Omental fat pad (tissue), 4 donors: ENCODE data around the gene ABCA3. TPM values are rescaled to one million over a fixed set of nuclear protein-coding genes. Genes with fewer than 3 reads are reported as not detected.

Experiments used
- ATAC-seq: fragments of 150-250 bp; one replicate; pipeline ENCODE4 v1.9.1; 2016; ENCODE audit warnings: mild to moderate bottlenecking, moderate library complexity; ENCODE audit not compliant: low FRiP score
- DNase-seq: peaks from one replicate; pipeline ENCODE4 v3.0.0-alpha.2; 2019; ENCODE audit warnings: low spot score
- CTCF ChIP-seq, 3 donors: fragments of 450-650 bp; IDR thresholded peaks; one replicate each; pipeline ENCODE4 v1.5.1; 2016 to 2017; ENCODE audit warnings: antibody characterized with exemption in 3 of 3, mild to moderate bottlenecking in 3 of 3, moderate library complexity in 2 of 3
- total RNA-seq, 4 donors: library from RNA; depleted of rRNA; stranded (reverse); fragments of >200 nt; gene quantifications; one replicate each; pipeline ENCODE4 v1.1.0, GENCODE V29; 2016

ABCA3 gene
- total RNA-seq, 4 donors from 2014 or later, result 6.6 to 19.0 (median 8.0) TPM

DNA sequence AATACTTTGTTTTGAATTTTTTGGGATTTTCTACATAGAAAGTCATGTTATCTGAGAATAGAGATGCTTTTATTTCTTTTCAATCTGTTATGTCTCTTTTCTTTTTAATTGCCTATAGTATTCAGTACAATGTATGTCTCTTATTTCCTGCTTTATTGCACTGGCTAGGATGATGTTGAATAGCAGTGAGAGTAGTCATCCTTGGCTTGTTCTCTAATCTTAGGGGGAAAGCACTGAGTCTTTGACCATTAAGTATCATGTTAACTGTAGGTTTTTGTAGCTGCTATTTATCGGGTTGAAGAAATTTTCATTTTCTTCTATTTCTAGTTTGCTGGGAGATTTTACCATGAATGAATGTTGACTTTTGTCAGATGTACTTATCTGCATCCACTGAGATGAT is 10.0 kb upstream of the ABCA3 start:
- ATAC-seq, result no peak
- DNase-seq, result no peak
- TF ChIP-seq CTCF (IDR thresholded peaks at IDR 0.05), result no peak

DNA sequence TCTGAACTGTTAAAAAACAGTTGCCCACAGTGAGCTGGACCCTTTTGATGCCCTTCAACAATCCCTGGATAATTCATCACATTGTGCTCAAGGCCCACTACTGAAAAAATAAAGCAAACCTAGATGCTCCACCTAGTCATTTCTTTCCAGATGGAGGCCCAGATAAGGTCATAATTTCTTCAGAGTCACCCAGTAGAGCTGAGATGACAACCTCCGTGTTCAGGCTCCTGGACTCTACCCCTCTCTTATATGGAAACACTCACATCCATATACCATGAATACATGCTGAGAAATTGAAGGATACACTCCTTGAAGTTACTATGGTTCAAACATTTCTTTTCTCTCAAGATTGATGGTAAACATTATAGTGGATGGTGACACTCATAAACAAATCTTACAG is 2.7 kb upstream of the ABCA3 start:
- ATAC-seq, result no peak
- no peak for DNase-seq
- TF ChIP-seq CTCF (IDR thresholded peaks at IDR 0.05), result no peak

DNA sequence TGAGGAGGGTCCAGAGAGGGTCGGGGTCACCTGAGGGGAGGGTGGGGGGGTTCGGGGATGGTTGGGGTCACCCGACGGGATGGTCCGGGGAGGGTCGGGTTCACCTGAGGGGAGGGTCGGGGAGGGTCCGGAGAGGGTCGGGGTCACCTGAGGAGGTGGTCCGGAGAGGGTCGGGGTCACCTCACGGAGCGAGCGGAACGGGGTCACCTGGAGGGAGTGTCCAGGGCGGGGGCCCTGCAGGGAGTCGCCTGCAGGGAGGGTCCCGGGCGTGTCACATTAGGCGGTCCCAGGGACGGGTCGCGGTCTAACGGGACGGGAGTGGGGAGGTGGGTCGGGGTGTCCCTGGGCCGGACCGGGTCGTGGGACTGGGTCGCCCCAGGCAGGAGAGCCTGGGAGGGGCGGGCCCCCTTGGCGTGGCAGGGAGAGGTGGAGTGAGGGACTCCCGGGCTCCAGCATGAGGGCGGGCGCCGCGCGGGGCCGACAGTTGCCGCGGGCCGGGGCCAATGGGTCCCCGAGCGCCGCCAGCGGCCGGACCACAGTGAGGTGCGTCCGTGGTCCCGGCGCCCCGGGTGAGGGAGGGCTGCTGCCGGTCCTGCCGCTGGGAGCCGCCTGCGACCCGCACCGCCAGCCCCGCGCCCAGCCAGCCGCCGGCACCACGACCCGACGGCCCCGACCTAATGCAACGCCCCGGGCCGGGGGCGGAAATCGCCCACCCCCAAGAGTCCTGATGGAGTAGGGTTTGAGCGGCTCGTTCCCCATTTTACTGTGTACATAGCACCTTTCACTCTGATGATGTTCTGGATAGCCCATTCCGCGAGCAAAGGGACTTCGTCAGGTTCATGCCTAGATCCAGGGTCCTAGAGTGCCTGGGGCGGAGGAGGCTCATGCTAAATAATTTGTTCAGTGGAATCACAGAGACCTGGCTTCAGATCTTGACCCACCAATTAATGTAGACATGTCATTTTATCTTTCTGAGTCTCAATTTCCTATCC is 1.2 kb upstream of the ABCA3 start:
- TF ChIP-seq CTCF (IDR thresholded peaks at IDR 0.05), result no peak
- no peak for ATAC-seq
- DNase-seq, result no peak

DNA sequence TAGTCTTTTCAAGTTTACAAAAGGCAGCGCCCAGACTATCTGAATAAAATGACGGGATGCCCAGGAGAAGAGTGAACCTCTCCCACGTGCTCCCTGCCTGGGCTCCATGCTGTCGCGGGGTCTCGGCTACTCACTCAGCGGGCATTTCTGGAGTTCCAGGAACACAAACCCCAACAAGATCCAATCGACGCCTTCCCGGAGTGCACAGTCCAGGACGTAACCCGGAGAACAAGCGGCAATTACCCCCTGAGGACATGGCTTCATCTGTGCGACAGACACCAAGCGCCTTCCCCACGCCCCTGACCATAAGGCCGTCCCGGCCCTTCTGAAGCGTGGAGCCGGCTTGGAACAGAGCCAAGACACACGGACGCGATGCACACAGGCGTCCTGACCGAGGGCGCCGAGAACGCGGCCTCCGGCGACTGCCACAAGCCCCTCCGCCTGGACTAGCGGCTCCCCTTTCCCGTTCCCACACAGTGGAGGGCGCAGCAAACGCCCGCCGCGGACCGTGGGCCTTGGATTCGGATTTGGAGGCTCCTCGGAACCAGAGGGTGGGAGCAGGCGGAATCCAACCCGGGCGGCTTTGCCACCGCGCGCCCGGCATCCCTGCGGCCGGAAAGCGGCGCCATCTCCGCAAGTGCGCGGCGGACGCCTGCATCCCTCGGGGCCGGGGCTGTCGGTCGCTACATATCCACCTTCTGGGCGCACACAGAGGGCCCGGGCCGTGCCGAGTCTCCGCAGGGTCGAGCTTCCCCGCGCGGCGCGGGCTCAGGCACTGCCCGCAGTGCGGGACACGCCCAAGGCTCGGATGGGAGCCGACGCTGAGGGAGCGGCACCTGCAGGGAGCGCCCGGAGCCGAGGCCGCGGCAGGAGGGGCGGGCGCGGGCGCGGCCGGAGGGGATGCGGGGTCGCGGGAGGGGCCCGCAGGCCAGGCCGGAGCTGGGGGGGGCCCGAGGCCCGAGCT is 725 bp downstream of the ABCA3 start:
- ATAC-seq, result peak; percentile 34
- no peak for TF ChIP-seq CTCF (IDR thresholded peaks at IDR 0.05)
- peak; percentile 37 for DNase-seq

- no peak for ATAC-seq
- no peak for DNase-seq
- no peak for TF ChIP-seq CTCF (IDR thresholded peaks at IDR 0.05)
These were observed 2.9 kb downstream of the ABCA3 start for GRCh38 chr16:2337431-2338296.

DNA sequence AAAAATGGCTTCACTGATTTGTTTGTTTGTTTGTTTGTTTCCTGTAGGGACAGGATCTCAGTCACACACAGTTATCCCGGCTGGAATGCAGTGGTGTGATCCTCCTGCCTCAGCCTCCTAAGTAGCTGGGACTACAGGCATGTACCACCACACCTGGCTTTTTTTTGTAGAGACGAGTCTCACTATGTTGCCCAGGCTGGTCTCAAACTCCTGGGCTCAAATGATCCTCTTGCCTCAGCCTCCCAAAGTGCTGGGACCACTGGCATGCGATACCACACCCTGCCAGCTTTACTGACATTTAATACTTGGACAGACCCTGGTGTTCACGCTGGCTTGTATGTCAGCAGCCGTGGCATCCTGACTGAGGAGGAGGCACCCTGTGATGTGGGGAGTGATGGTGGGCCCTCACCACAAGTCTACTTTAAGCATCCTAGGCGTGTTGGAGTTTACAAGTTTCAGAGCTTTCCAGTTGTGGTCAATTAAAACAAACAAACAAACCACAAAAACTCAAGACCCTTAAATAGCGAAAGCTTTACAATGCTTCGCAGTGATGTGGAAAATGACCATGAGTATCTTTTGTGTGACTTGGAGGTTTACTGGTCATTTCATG is 5.1 kb downstream of the ABCA3 start:
- DNase-seq (no peak), ATAC-seq (no peak)
- TF ChIP-seq CTCF (IDR thresholded peaks at IDR 0.05), result no peak
